ENCODE results near the gene PRR36. TPM values are rescaled to one million over a fixed set of nuclear protein-coding genes. Genes with fewer than 3 reads are reported as not detected.

Gene PRR36
- total RNA-seq, 4 donors from 2014 or later: 0.16 TPM; not detected in 3

DNA sequence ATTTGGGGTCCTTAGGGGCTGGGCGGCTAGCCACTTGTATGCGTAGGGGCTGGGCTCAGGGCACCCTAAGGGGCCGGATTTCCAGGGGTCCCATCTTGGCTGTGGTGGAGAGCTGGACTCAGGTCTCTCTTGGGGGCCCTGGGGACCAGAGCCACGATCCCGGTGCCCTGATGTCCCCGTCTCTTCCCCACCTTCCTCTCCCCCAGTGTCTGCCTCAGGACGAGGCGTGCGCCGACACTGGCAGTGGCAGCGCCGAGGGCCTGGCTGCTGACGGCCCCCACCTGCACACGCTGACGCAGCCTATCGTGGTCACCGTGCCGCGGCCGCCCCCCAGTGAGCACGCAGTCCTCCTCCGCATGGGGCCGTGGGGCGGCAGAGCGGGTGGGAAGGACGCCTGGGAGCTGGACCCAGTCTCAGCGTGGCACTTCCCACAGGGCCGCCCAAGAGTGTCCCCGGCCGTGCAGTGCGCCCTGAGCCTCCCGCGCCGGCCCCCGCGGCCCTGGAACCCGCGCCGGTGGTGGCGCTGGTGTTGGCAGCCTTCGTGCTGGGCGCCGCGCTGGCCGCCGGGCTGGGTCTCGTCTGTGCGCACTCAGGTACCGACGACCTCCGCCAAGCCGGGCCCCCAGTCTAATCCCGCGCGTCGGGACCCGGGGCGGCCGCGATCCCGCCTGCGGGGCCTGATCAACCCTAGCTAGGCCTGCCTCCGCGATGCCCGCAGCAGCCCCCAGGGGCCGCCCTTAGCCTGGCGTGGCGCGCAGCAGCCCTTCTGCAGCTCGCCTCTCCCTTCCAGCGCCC is 43.3 kb upstream of the PRR36 start:
- in situ Hi-C loops (cut with MboI; ENCODE audit: low pct_ligation_motif_present in 1 of 4, low pct_unique_long_range_greater_than_20kb in 1 of 4, low sequenced_read_pairs in 3 of 4): no loop called here
- Histone ChIP-seq H3K9me3 (no peaks in the 10 kb centered on the region), H3K4me1 (peaks cover 28 to 58% (median 43%) of the 10 kb centered on the region in 4 donors), H3K27ac (peak overlapping the region in 2 of 4 donors; percentile 9 to 56), H3K36me3 (peaks cover 0 to 9% (median 2%) of the 10 kb centered on the region in 4 donors), H3K4me3 (peak overlapping the region; percentile 0 to 41 (median 24)), H3K27me3 (peaks cover 59% of the 10 kb centered on the region)
- WGBS, 2 donors (ENCODE audit: low coverage in 1 of 2): 5% methylated on average over 33 of the region's 71 CpGs; no CpG with 5 or more reads in 1 of the 2 donors
- DNase-seq: peak; percentile 69
- TF ChIP-seq, protein P1, sequence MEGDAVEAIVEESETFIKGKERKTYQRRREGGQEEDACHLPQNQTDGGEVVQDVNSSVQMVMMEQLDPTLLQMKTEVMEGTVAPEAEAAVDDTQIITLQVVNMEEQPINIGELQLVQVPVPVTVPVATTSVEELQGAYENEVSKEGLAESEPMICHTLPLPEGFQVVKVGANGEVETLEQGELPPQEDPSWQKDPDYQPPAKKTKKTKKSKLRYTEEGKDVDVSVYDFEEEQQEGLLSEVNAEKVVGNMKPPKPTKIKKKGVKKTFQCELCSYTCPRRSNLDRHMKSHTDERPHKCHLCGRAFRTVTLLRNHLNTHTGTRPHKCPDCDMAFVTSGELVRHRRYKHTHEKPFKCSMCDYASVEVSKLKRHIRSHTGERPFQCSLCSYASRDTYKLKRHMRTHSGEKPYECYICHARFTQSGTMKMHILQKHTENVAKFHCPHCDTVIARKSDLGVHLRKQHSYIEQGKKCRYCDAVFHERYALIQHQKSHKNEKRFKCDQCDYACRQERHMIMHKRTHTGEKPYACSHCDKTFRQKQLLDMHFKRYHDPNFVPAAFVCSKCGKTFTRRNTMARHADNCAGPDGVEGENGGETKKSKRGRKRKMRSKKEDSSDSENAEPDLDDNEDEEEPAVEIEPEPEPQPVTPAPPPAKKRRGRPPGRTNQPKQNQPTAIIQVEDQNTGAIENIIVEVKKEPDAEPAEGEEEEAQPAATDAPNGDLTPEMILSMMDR (IDR thresholded peaks at IDR 0.05): peak; percentile 29 to 61 (median 57)
- TF ChIP-seq POLR2A (IDR thresholded peaks at IDR 0.05): no peak
- intact Hi-C loops (cut with DNase I; ENCODE audit: low total_unique reads): no loop called here

DNA sequence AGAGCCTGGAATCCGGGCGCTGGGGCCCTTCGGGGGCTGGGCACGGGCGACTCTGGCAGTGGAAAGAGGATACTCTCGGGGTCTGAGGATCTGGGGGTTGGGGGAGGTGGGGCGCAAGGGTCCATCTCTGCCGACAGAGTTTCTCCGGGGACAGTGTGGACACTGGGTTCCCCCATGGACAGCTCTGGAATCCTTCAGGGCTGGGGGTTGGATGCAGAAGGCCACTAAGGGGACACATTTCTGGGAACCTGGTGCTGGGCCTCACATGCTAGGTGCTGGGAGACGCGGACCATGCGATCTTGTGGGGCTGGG is 42.7 kb upstream of the PRR36 start:
- H3K4me1 ChIP-seq: peaks cover 25 to 52% (median 41%) of the 10 kb centered on the region in 4 donors
- intact Hi-C loops (cut with DNase I; ENCODE audit: low total_unique reads) (no loop called here), in situ Hi-C loops (cut with MboI; ENCODE audit: low pct_ligation_motif_present in 1 of 4, low pct_unique_long_range_greater_than_20kb in 1 of 4, low sequenced_read_pairs in 3 of 4) (no loop called here)
- TF ChIP-seq EP300 (IDR thresholded peaks at IDR 0.05; ENCODE audit: low read depth): no peak
- TF ChIP-seq, protein P1 (IDR thresholded peaks at IDR 0.05): no peak
- peak overlapping the region in 1 of 4 donors; percentile 56 for H3K27ac ChIP-seq
- peaks cover 0 to 11% (median 5%) of the 10 kb centered on the region in 4 donors for H3K36me3 ChIP-seq
- no peak for DNase-seq
- WGBS, 2 donors (ENCODE audit: low coverage in 1 of 2): 6% methylated on average over 9 of the region's 12 CpGs; no CpG with 5 or more reads in 1 of the 2 donors
- H3K27me3 ChIP-seq: peaks cover 59% of the 10 kb centered on the region
- peak overlapping the region in 2 of 4 donors; percentile 33 to 41 for H3K4me3 ChIP-seq
- no peaks in the 10 kb centered on the region for H3K9me3 ChIP-seq

DNA sequence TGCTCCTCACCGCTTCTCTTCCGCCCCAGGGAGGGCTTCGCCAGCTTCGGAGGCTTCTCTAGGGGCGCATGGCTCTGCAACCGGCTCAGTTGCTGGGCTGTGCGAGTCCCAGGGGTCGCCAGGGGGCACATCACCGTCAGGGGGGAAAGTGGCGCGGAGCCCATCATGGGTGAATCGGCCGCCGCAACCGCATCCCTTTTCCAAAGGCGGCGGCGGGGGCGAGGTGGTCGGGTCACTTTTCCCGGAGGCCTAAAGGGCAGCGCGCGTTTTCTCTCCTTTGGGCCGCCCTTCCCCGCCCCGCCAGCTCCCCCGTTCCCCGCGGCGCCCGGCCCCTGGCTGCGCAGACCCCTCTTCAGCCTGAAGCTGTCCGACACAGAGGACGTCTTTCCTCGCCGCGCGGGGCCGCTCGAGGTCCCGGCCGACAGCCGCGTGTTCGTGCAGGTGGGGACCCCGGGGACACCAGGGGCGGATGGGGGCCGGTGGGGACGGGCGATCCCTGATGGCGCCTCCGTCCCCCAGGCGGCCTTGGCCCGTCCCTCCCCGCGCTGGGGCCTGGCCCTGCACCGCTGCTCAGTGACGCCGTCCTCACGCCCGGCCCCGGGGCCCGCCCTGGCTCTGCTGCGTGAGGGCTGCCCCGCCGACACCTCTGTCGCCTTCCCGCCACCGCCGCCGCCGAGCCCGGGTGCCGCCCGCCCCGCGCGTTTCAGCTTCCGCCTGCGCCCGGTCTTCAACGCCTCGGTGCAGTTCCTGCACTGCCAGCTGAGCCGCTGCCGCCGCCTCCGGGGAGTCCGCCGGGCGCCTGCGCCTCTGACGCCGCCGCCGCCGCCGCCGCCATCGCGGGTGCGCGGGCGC is 42.1 kb upstream of the PRR36 start:
- H3K27ac ChIP-seq: peak overlapping the region in 1 of 4 donors; percentile 56
- H3K9me3 ChIP-seq: no peaks in the 10 kb centered on the region
- H3K4me3 ChIP-seq: peak overlapping the region in 3 of 4 donors; percentile 5 to 41 (median 33)
- intact Hi-C loops (cut with DNase I; ENCODE audit: low total_unique reads): no loop called here
- 3% methylated on average over 40 of the region's 104 CpGs; no CpG with 5 or more reads in 1 of the 2 donors for WGBS, 2 donors (ENCODE audit: low coverage in 1 of 2)
- peaks cover 0 to 15% (median 8%) of the 10 kb centered on the region in 4 donors for H3K36me3 ChIP-seq
- peaks cover 59% of the 10 kb centered on the region for H3K27me3 ChIP-seq
- TF ChIP-seq POLR2A (IDR thresholded peaks at IDR 0.05) (no peak), POLR2AphosphoS5 (IDR thresholded peaks at IDR 0.05) (no peak)
- DNase-seq: peak; percentile 50
- H3K4me1 ChIP-seq: peaks cover 19 to 46% (median 35%) of the 10 kb centered on the region in 4 donors
- in situ Hi-C loops (cut with MboI; ENCODE audit: low pct_ligation_motif_present in 1 of 4, low pct_unique_long_range_greater_than_20kb in 1 of 4, low sequenced_read_pairs in 3 of 4): no loop called here

DNA sequence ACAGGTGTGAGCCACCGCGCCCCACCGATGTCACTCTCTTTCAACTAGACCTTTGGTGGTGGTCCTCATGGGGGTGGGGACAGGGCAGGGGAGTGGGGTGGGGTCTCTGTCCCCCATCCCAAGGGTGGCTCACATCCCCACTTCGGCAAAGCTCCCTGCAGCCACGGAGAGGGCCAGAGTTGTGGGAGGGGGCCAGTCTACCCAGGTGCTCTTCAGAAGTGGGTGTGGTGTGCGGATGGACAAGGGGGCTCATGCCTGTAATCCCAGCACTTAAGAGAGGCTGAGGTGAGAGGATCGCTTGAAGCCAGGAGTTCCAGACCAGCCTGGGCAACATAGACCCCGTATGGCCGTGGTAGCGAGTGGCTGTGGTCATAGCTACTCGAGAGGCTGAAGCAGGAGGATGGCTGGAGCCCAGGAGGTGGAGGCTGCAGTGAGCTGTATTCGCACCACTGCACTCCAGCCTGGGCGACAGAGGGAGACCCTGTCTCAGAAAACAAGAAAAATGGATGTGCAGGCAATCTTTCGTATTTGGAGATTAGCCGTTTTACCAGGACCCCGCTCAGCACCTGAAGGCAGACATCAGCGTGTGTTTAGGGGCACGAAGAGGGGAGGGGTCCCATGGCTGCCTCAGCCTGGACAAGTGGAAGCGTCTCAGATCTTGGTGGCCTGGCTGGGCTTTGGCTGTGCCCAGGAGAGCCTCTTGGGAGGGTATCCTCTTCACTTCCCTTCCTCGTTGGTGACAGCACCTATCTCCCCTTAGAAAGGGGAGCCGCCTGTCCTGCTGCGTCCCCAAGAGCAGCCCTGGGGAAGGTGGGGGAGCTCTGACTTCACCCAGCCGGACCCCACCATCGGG is 41.3 kb upstream of the PRR36 start:
- peaks cover 0 to 24% (median 12%) of the 10 kb centered on the region in 4 donors for H3K36me3 ChIP-seq
- intact Hi-C loops (cut with DNase I; ENCODE audit: low total_unique reads) (no loop called here), in situ Hi-C loops (cut with MboI; ENCODE audit: low pct_ligation_motif_present in 1 of 4, low pct_unique_long_range_greater_than_20kb in 1 of 4, low sequenced_read_pairs in 3 of 4) (no loop called here)
- TF ChIP-seq POLR2AphosphoS5 (IDR thresholded peaks at IDR 0.05): no peak
- TF ChIP-seq, protein P1 (IDR thresholded peaks at IDR 0.05): no peak
- no peak for TF ChIP-seq EP300 (IDR thresholded peaks at IDR 0.05; ENCODE audit: low read depth)
- TF ChIP-seq POLR2A (IDR thresholded peaks at IDR 0.05): no peak
- peaks cover 18 to 41% (median 31%) of the 10 kb centered on the region in 4 donors for H3K4me1 ChIP-seq
- peaks cover 59% of the 10 kb centered on the region for H3K27me3 ChIP-seq
- H3K9me3 ChIP-seq: no peaks in the 10 kb centered on the region
- no peak for DNase-seq
- 42% methylated on average over 23 of the region's 24 CpGs; no CpG with 5 or more reads in 1 of the 2 donors for WGBS, 2 donors (ENCODE audit: low coverage in 1 of 2)
- peak overlapping the region in 2 of 4 donors; percentile 33 to 41 for H3K4me3 ChIP-seq
- H3K27ac ChIP-seq: no peak overlapping the region
